H1 (cell line): Measurements from ENCODE around the gene NETO2. TPM values are rescaled to one million over a fixed set of nuclear protein-coding genes. Genes with fewer than 3 reads are reported as not detected.

Experiments
- CTCF ChIA-PET: fragments of 300-600 bp; sonication (Branson Sonifier 250); formaldehyde crosslinking; loops from one replicate; lab custom pipeline; 2021; ENCODE audit not compliant: partially characterized antibody; lab: Charles Lee
- POLR2A ChIA-PET: fragments of 300-600 bp; sonication (Branson Sonifier 250); formaldehyde crosslinking; loops from one replicate; lab custom pipeline; 2021; ENCODE audit warnings: inconsistent platforms; ENCODE audit not compliant: partially characterized antibody; lab: Charles Lee
- DNase-seq, 2 experiments: peaks; one replicate each; pipeline versions ENCODE4 v3.0.0 to v3.0.0-alpha.2; 2010 to 2022; ENCODE audit warnings: low spot score in 2 of 2, low read depth in 1 of 2, mixed read lengths in 1 of 2
- FAIRE-seq: peaks from 2 replicates; lab custom pipeline; 2011; peaks lifted over from hg19 to GRCh38; lab: Jason Lieb, UNC
- H2AFZ ChIP-seq: 2 replicates; pipeline ENCODE4 v1.8.1; 2012; ENCODE audit warnings: low read length, inconsistent platforms
- H2AK5ac ChIP-seq: 2 replicates; pipeline ENCODE4 v1.6.1; 2013; ENCODE audit warnings: low read depth, low read length
- H2BK120ac ChIP-seq: replicated peaks from 2 replicates; pipeline ENCODE3; 2013; ENCODE audit warnings: low read depth, low read length, inconsistent platforms
- H2BK12ac ChIP-seq: 2 replicates; pipeline ENCODE4 v1.6.1; 2013; ENCODE audit warnings: low read depth, low read length
- H2BK15ac ChIP-seq: 2 replicates; pipeline ENCODE4 v1.6.1; 2013; ENCODE audit warnings: low read length
- H2BK20ac ChIP-seq: 2 replicates; pipeline ENCODE4 v1.6.1; 2013; ENCODE audit warnings: low read length
- H2BK5ac ChIP-seq: 2 replicates; pipeline ENCODE4 v1.6.1; 2013; ENCODE audit warnings: low read depth, low read length
- H3K14ac ChIP-seq: 2 replicates; pipeline ENCODE4 v1.6.1; 2013; ENCODE audit warnings: inconsistent platforms; ENCODE audit not compliant: insufficient read length
- H3K18ac ChIP-seq: 2 replicates; pipeline ENCODE4 v1.6.1; 2013; ENCODE audit warnings: low read length; ENCODE audit errors: extremely low read depth
- H3K23ac ChIP-seq: 2 replicates; pipeline ENCODE4 v1.6.1; 2013; ENCODE audit warnings: inconsistent platforms; ENCODE audit not compliant: insufficient read length
- H3K23me2 ChIP-seq: 2 replicates; pipeline ENCODE4 v1.6.1; 2013; ENCODE audit warnings: low read depth, low read length
- H3K27ac ChIP-seq: 2 replicates; pipeline ENCODE4 v1.6.1; 2011; ENCODE audit warnings: low read depth, low read length, inconsistent platforms
- H3K27me3 ChIP-seq, 4 experiments: replicated peaks in 1 of 4; 1 replicate in 1 of 4; 2 replicates in 3 of 4; pipeline versions ENCODE4 v1.6.1 to v1.8.1; 2011 to 2013; ENCODE audit warnings: low read length in 3 of 4, mild to moderate bottlenecking in 3 of 4, inconsistent platforms in 2 of 4, mixed read lengths in 2 of 4, moderate library complexity in 1 of 4; ENCODE audit not compliant: control insufficient read depth in 3 of 4, insufficient read depth in 3 of 4; ENCODE audit errors: extremely low read depth in 1 of 4
- H3K36me3 ChIP-seq, 4 experiments: 2 replicates each; pipeline versions ENCODE4 v1.6.1 to v1.8.1; 2011 to 2013; ENCODE audit warnings: mild to moderate bottlenecking in 4 of 4, low read length in 3 of 4, moderate library complexity in 2 of 4, control low read depth in 1 of 4, inconsistent platforms in 1 of 4; ENCODE audit not compliant: insufficient read depth in 4 of 4, control insufficient read depth in 2 of 4
- H3K4ac ChIP-seq: replicated peaks from 2 replicates; pipeline ENCODE3; 2013; ENCODE audit warnings: low read length, low read depth, mixed read lengths, inconsistent platforms; ENCODE audit not compliant: insufficient read length
- H3K4me1 ChIP-seq, 4 experiments: replicated peaks in 1 of 4; 1 replicate in 1 of 4; 2 replicates in 3 of 4; pipeline versions ENCODE4 v1.6.1 to v1.8.1; 2011 to 2013; ENCODE audit warnings: low read length in 3 of 4, inconsistent platforms in 2 of 4, mixed read lengths in 1 of 4; ENCODE audit not compliant: insufficient read depth in 4 of 4, control insufficient read depth in 3 of 4
- H3K4me2 ChIP-seq, 2 experiments: 2 replicates each; pipeline versions ENCODE4 v1.6.1 to v1.8.1; 2011 to 2013; ENCODE audit warnings: low read depth in 2 of 2, low read length in 2 of 2, control low read depth in 1 of 2, inconsistent platforms in 1 of 2, mild to moderate bottlenecking in 1 of 2; ENCODE audit not compliant: insufficient read depth in 1 of 2
- H3K4me3 ChIP-seq, 4 experiments: fragments of 200-600, 300-600 bp in 1 of 4; sonication (generic), shearing (Covaris generic), sonication (Bioruptor Twin) in 1 of 4; 2 replicates each; pipeline versions ENCODE4 v1.5.1 to v1.8.1; 2011 to 2016; ENCODE audit warnings: low read length in 4 of 4, low read depth in 3 of 4, control low read depth in 2 of 4, inconsistent platforms in 2 of 4, mild to moderate bottlenecking in 2 of 4, mixed read lengths in 1 of 4, moderate library complexity in 1 of 4; ENCODE audit not compliant: insufficient read depth in 2 of 4; ENCODE audit errors: extremely low read depth in 1 of 4
- H3K56ac ChIP-seq: replicated peaks from 2 replicates; pipeline ENCODE3; 2013; ENCODE audit warnings: low read depth, mild to moderate bottlenecking, mixed read lengths, low read length, inconsistent platforms; ENCODE audit not compliant: insufficient read length
- H3K79me1 ChIP-seq: 2 replicates; pipeline ENCODE4 v1.6.1; 2013; ENCODE audit warnings: low read depth, low read length, control low read depth
- H3K79me2 ChIP-seq, 2 experiments: 2 replicates each; pipeline versions ENCODE4 v1.6.1 to v1.8.1; 2012 to 2013; ENCODE audit warnings: low read length in 2 of 2, mild to moderate bottlenecking in 2 of 2, inconsistent platforms in 1 of 2; ENCODE audit not compliant: insufficient read depth in 2 of 2, control insufficient read depth in 1 of 2
- H3K9ac ChIP-seq, 4 experiments: replicated peaks in 1 of 4; 1 replicate in 1 of 4; 2 replicates in 3 of 4; pipeline versions ENCODE4 v1.6.1 to v1.8.1; 2011 to 2013; ENCODE audit warnings: low read depth in 3 of 4, low read length in 3 of 4, control low read depth in 2 of 4, mild to moderate bottlenecking in 2 of 4, moderate library complexity in 2 of 4, inconsistent platforms in 1 of 4; ENCODE audit errors: extremely low read depth in 1 of 4
- H3K9me3 ChIP-seq, 2 experiments: 2 replicates each; pipeline versions ENCODE4 v1.6.1 to v1.8.1; 2012 to 2013; ENCODE audit warnings: mild to moderate bottlenecking in 2 of 2, moderate library complexity in 2 of 2, control low read depth in 1 of 2, inconsistent platforms in 1 of 2, low read depth in 1 of 2, low read length in 1 of 2, mixed read lengths in 1 of 2; ENCODE audit not compliant: insufficient read depth in 2 of 2
- H4K20me1 ChIP-seq, 2 experiments: replicated peaks in 1 of 2; 2 replicates each; pipeline versions ENCODE3 to v1.8.1; 2011 to 2013; ENCODE audit warnings: inconsistent platforms in 2 of 2, low read length in 2 of 2, mild to moderate bottlenecking in 1 of 2; ENCODE audit not compliant: insufficient read depth in 2 of 2, control insufficient read depth in 1 of 2
- H4K5ac ChIP-seq: 2 replicates; pipeline ENCODE4 v1.6.1; 2013; ENCODE audit warnings: low read length, low read depth, mixed read lengths, inconsistent platforms; ENCODE audit not compliant: insufficient read length
- H4K8ac ChIP-seq: 2 replicates; pipeline ENCODE4 v1.8.0; 2013; ENCODE audit warnings: mild to moderate bottlenecking, moderate library complexity, low read length, inconsistent platforms; ENCODE audit not compliant: insufficient read depth; ENCODE audit errors: extremely low read depth
- H4K91ac ChIP-seq: replicated peaks from 2 replicates; pipeline ENCODE3; 2013; ENCODE audit warnings: low read length, mixed read lengths, inconsistent platforms; ENCODE audit not compliant: insufficient read length
- ATF3 ChIP-seq: IDR thresholded peaks from 2 replicates; pipeline ENCODE4 v1.6.1; 2011; ENCODE audit warnings: low read depth, mild to moderate bottlenecking, low read length; ENCODE audit not compliant: insufficient read depth
- BCL11A ChIP-seq, 2 experiments: IDR thresholded peaks; one replicate each; pipeline ENCODE4 v1.6.1; 2011; ENCODE audit warnings: low read depth in 2 of 2, low read length in 2 of 2, mild to moderate bottlenecking in 2 of 2
- CHD2 ChIP-seq: IDR thresholded peaks from 2 replicates; pipeline ENCODE4 v1.6.1; 2012; ENCODE audit warnings: low read length, improper control_type of control experiment
- CREB1 ChIP-seq: IDR thresholded peaks from 2 replicates; pipeline ENCODE4 v1.6.1; 2012; ENCODE audit warnings: inconsistent platforms
- CTCF ChIP-seq, 3 experiments: IDR thresholded peaks; 1 replicate in 2 of 3; 2 replicates in 1 of 3; pipeline versions ENCODE4 v1.5.1 to v1.6.1; 2011; ENCODE audit warnings: low read length in 3 of 3, mild to moderate bottlenecking in 3 of 3, inconsistent platforms in 2 of 3, low read depth in 1 of 3, moderate library complexity in 1 of 3; ENCODE audit not compliant: insufficient read depth in 1 of 3; ENCODE audit errors: control extremely low read depth in 1 of 3
- MAFK ChIP-seq: IDR thresholded peaks from 2 replicates; pipeline ENCODE4 v1.6.1; 2012; ENCODE audit warnings: low read depth, mild to moderate bottlenecking, improper control_type of control experiment, low read length
- NRF1 ChIP-seq: IDR thresholded peaks from 2 replicates; pipeline ENCODE4 v1.6.1; 2011; ENCODE audit warnings: mild to moderate bottlenecking, low read depth, low read length, improper control_type of control experiment
- RBBP5 ChIP-seq: IDR thresholded peaks from 2 replicates; pipeline ENCODE4 v1.7.1; 2012; ENCODE audit warnings: low read depth, mild to moderate bottlenecking, inconsistent platforms, low read length, moderate library complexity, borderline replicate concordance
- SIN3A ChIP-seq, 2 experiments: IDR thresholded peaks in 1 of 2; conservative IDR thresholded peaks in 1 of 2; 2 replicates each; pipeline ENCODE4 v1.6.1; 2011 to 2012; ENCODE audit warnings: low read length in 2 of 2, improper control_type of control experiment in 1 of 2, low read depth in 1 of 2, mild to moderate bottlenecking in 1 of 2
- WGBS, 2 experiments: shearing (Covaris generic) in 1 of 2; methylation state at CpG; one replicate each; pipeline versions ENCODE4 v1.1.6 to v1.1.7; 2013 to 2015; ENCODE audit warnings: low lambda C conversion rate in 2 of 2, mixed read lengths in 2 of 2, inconsistent platforms in 1 of 2, low coverage in 1 of 2, missing lambda C conversion rate in 1 of 2; ENCODE audit not compliant: insufficient replicate concordance in 2 of 2, insufficient coverage in 1 of 2, insufficient read length in 1 of 2; ENCODE audit errors: extremely low coverage in 1 of 2, missing lambda C conversion rate in 1 of 2; 5-methylcytosine and 5-hydroxymethylcytosine counted together
- polyA plus RNA-seq, 7 experiments: library from polyadenylated mRNA; depleted of rRNA in 3 of 7; stranded (reverse) in 5 of 7; unstranded in 2 of 7; fragments of >200 nt in 5 of 7; fragments of 200-250 nt in 2 of 7; gene quantifications; 1 replicate in 5 of 7; 2 replicates in 1 of 7; 4 replicates in 1 of 7; pipeline versions ENCODE4 v1.2.1 to v1.2.3, GENCODE V29; 2011 to 2013; ENCODE audit warnings: missing spikeins in 2 of 7, mixed read lengths in 2 of 7
- total RNA-seq: library from RNA; stranded (reverse); fragmentation: NEBNext Ultra II Directional; extraction: Animal tissue kit (Norgen Biotek cat#: 25700); gene quantifications from 2 replicates; pipeline ENCODE4 v1.2.1, GENCODE V29; 2021
- TF ChIP-seq, protein P1 (sequence below): IDR thresholded peaks from 2 replicates; pipeline ENCODE4 v1.6.1; 2011; ENCODE audit warnings: low read length, improper control_type of control experiment

Gene NETO2
- total and polyA plus RNA-seq, 2 of the 8 experiments (the other 6 are each of a cell fraction or from before 2014, with no cell fraction given): 9.4 to 12.5 TPM

DNA sequence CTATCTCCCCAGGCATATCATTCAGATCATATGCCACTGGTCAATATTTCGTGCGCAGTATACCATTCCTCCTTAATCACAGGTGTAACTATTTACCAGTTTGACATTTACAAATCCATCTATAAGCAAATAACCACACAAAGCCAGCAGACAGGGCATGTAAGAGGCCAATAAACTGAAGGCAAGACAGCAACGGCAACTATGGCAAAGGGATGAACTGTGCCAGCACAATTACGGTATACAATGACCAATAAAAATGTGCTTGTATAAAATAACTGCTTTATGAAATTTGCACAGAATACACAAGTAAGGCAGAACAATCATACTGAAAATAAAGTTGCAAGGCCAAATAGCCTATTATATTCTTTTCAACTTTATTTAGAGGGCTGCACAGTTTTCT, 9.2 kb downstream of the NETO2 start:
- Histone ChIP-seq H3K14ac (no peak overlapping the region), H2BK5ac (no peak overlapping the region), H4K20me1 (no peaks in the 10 kb centered on the region), H3K56ac (no peak overlapping the region), H3K4me2 (no peak overlapping the region), H3K79me2 (peaks cover 0 to 27% of the 10 kb centered on the region in 2 experiments; a peak in 2 of 4 replicates), H3K4me1 (peaks cover 0 to 3% (median 0%) of the 10 kb centered on the region in 4 experiments; a peak in 3 of 7 replicates), H3K36me3 (no peaks in the 10 kb centered on the region), H2BK120ac (no peak overlapping the region), H3K18ac (no peak overlapping the region), H4K91ac (no peak overlapping the region), H4K8ac (no peak overlapping the region), H2AK5ac (no peak overlapping the region), H2AFZ (no peak overlapping the region), H4K5ac (no peak overlapping the region), H3K23ac (no peak overlapping the region), H3K79me1 (no peaks in the 10 kb centered on the region), H3K4me3 (no peak overlapping the region), H3K9me3 (no peaks in the 10 kb centered on the region), H2BK12ac (no peak overlapping the region), H3K27ac (no peak overlapping the region), H2BK20ac (no peak overlapping the region), H3K23me2 (no peaks in the 10 kb centered on the region), H3K9ac (no peak overlapping the region), H3K4ac (no peak overlapping the region), H3K27me3 (no peaks in the 10 kb centered on the region), H2BK15ac (no peak overlapping the region)
- DNase-seq: no peak
- no peak for FAIRE-seq
- POLR2A ChIA-PET: no interaction called here
- CTCF ChIA-PET: interaction anchor here (4.4 kb wide), 1 partner anchor 9 kb away, joined by 27 read pairs; the partner anchor contains the start of gene NETO2
- WGBS, 2 experiments: 94% methylated on average over 4 of the region's 4 CpGs; no CpG with 5 or more reads in 1 of the 2 experiments
- TF ChIP-seq CREB1 (no peak), SIN3A (conservative IDR thresholded peaks at IDR 0.05 in 1 of 2, IDR thresholded peaks at IDR 0.05 in 1 of 2; ENCODE audit: low read depth in 1 of 2, low read length in 2 of 2) (no peak), RBBP5 (no peak), CHD2 (no peak), ATF3 (no peak), BCL11A (IDR thresholded peaks at IDR 0.05; ENCODE audit: low read depth in 2 of 2, low read length in 2 of 2) (no peak), NRF1 (no peak), CTCF (IDR thresholded peaks at IDR 0.05; ENCODE audit: control extremely low read depth in 1 of 3, insufficient read depth in 1 of 3, low read depth in 1 of 3, low read length in 3 of 3) (no peak), MAFK (no peak)
- TF ChIP-seq, protein P1, sequence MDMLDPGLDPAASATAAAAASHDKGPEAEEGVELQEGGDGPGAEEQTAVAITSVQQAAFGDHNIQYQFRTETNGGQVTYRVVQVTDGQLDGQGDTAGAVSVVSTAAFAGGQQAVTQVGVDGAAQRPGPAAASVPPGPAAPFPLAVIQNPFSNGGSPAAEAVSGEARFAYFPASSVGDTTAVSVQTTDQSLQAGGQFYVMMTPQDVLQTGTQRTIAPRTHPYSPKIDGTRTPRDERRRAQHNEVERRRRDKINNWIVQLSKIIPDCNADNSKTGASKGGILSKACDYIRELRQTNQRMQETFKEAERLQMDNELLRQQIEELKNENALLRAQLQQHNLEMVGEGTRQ: no peak
